Activated CD8-positive, alpha-beta T cell treated with anti-CD3 and anti-CD28 coated beads for 36 hours (primary cell): Measurements from ENCODE around the gene TMEM125. TPM values are rescaled to one million over a fixed set of nuclear protein-coding genes. Genes with fewer than 3 reads are reported as not detected.

Source experiments
- ATAC-seq: fragments of 200-7000 bp; cut with Tn5 transposase; one replicate; pipeline ENCODE4 v1.10.0; 2021; ENCODE audit warnings: mild to moderate bottlenecking, moderate library complexity
- CTCF ChIA-PET: fragments of 350-600 bp; sonication (Branson Sonifier 250); formaldehyde crosslinking; loops from one replicate; lab custom pipeline; 2021; ENCODE audit warnings: antibody characterized with exemption; lab: Charles Lee
- POLR2A ChIA-PET: fragments of 350-600 bp; sonication (Branson Sonifier 250); formaldehyde crosslinking; loops from one replicate; lab custom pipeline; 2021; ENCODE audit warnings: antibody characterized with exemption; lab: Charles Lee
- DNase-seq: peaks from one replicate; pipeline ENCODE4 v3.0.0-alpha.2; 2020
- H3K27ac Mint-ChIP-seq: one replicate; pipeline ENCODE4 v1.8.0; 2021; ENCODE audit warnings: mild to moderate bottlenecking, mixed read lengths
- H3K27me3 Mint-ChIP-seq: one replicate; pipeline ENCODE4 v1.8.0; 2021; ENCODE audit warnings: mixed read lengths
- H3K36me3 Mint-ChIP-seq: one replicate; pipeline ENCODE4 v1.8.0; 2021; ENCODE audit warnings: low read depth, mixed read lengths
- H3K4me1 Mint-ChIP-seq: one replicate; pipeline ENCODE4 v1.8.0; 2021; ENCODE audit warnings: low read depth, mixed read lengths
- H3K4me3 Mint-ChIP-seq: one replicate; pipeline ENCODE4 v1.8.0; 2021; ENCODE audit warnings: mild to moderate bottlenecking, moderate library complexity, mixed read lengths
- H3K9me3 Mint-ChIP-seq: one replicate; pipeline ENCODE4 v1.8.0; 2021; ENCODE audit warnings: mixed read lengths
- intact Hi-C: fragments of 100-400 bp; cut with micrococcal nuclease; formaldehyde crosslinking; loops from one replicate; pipeline ENCODE4 v1.10.0; 2022
- total RNA-seq, 2 experiments: library from RNA; stranded (reverse); gene quantifications; one replicate each; pipeline ENCODE4 v1.2.3, GENCODE V29; 2021
- TF ChIP-seq, protein P1 (sequence below): fragments of 200-600 bp; IDR thresholded peaks from one replicate; pipeline ENCODE4 v1.8.0; 2022; ENCODE audit warnings: antibody characterized with exemption, mild to moderate bottlenecking

Gene TMEM125
- total RNA-seq, 2 experiments from 2014 or later, result 0.81 TPM; not detected in 1

GRCh38 chr1:43315481-43315880 is 45.7 kb downstream of the TMEM125 start:
- Mint-ChIP-seq H3K4me1 (peaks cover 4% of the 10 kb centered on the region), H3K27me3 (no peaks in the 10 kb centered on the region), H3K27ac (no peak overlapping the region), H3K4me3 (no peak overlapping the region), H3K9me3 (no peaks in the 10 kb centered on the region), H3K36me3 (no peaks in the 10 kb centered on the region)
- intact Hi-C loops, result no loop called here
- POLR2A ChIA-PET, result interaction anchor here (0.6 kb wide), 1 partner anchor 96 kb away, joined by 3 read pairs; no protein-coding TSS in a partner anchor
- TF ChIP-seq, protein P1, sequence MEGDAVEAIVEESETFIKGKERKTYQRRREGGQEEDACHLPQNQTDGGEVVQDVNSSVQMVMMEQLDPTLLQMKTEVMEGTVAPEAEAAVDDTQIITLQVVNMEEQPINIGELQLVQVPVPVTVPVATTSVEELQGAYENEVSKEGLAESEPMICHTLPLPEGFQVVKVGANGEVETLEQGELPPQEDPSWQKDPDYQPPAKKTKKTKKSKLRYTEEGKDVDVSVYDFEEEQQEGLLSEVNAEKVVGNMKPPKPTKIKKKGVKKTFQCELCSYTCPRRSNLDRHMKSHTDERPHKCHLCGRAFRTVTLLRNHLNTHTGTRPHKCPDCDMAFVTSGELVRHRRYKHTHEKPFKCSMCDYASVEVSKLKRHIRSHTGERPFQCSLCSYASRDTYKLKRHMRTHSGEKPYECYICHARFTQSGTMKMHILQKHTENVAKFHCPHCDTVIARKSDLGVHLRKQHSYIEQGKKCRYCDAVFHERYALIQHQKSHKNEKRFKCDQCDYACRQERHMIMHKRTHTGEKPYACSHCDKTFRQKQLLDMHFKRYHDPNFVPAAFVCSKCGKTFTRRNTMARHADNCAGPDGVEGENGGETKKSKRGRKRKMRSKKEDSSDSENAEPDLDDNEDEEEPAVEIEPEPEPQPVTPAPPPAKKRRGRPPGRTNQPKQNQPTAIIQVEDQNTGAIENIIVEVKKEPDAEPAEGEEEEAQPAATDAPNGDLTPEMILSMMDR, result no peak
- CTCF ChIA-PET, result no interaction called here
- ATAC-seq, result no peak
- DNase-seq, result no peak

GRCh38 chr1:43315963-43316737 is 46.4 kb downstream of the TMEM125 start:
- Mint-ChIP-seq H3K4me3 (no peak overlapping the region), H3K36me3 (no peaks in the 10 kb centered on the region), H3K9me3 (no peaks in the 10 kb centered on the region), H3K27ac (no peak overlapping the region), H3K4me1 (peaks cover 4% of the 10 kb centered on the region), H3K27me3 (no peaks in the 10 kb centered on the region)
- no peak for ATAC-seq
- TF ChIP-seq, protein P1, result no peak
- intact Hi-C loops, result no loop called here
- no peak for DNase-seq
- ChIA-PET CTCF (no interaction called here), POLR2A (no interaction called here)

- ChIA-PET POLR2A (no interaction called here), CTCF (no interaction called here)
- no peaks in the 10 kb centered on the region for H3K36me3 Mint-ChIP-seq
- H3K4me3 Mint-ChIP-seq, result no peak overlapping the region
- no peak overlapping the region for H3K27ac Mint-ChIP-seq
- H3K27me3 Mint-ChIP-seq, result no peaks in the 10 kb centered on the region
- ATAC-seq, result no peak
- DNase-seq, result no peak
- intact Hi-C loops, result no loop called here
- peaks cover 4% of the 10 kb centered on the region for H3K4me1 Mint-ChIP-seq
- TF ChIP-seq, protein P1, result no peak
- H3K9me3 Mint-ChIP-seq, result no peaks in the 10 kb centered on the region
Measured at GRCh38 chr1:43316738-43317520, 47.1 kb downstream of the TMEM125 start.

- DNase-seq (peak; percentile 18), ATAC-seq (peak; percentile 24)
- no peak overlapping the region for H3K4me3 Mint-ChIP-seq
- TF ChIP-seq, protein P1, result no peak
- intact Hi-C loops, result no loop called here
- H3K9me3 Mint-ChIP-seq, result no peaks in the 10 kb centered on the region
- H3K4me1 Mint-ChIP-seq, result peaks cover 4% of the 10 kb centered on the region
- ChIA-PET CTCF (no interaction called here), POLR2A (no interaction called here)
- H3K27me3 Mint-ChIP-seq, result no peaks in the 10 kb centered on the region
- no peaks in the 10 kb centered on the region for H3K36me3 Mint-ChIP-seq
- H3K27ac Mint-ChIP-seq, result no peak overlapping the region
Measured at GRCh38 chr1:43317817-43318471, 48.2 kb downstream of the TMEM125 start.
